Nephron progenitor cell (in vitro differentiated cells): ENCODE results near the gene ENSA.
"Not testable (repeated sequence)": the region's sequence is repeated elsewhere in the genome, so short reads cannot be mapped to it uniquely, and the experiment has no call there.

ENCODE experiments used
- DNase-seq: peaks from one replicate; pipeline ENCODE4 v3.0.0; 2021
- H3K27ac Mint-ChIP-seq: 2 replicates; pipeline ENCODE4 v1.8.0; 2021; ENCODE audit warnings: mild to moderate bottlenecking, moderate library complexity, mixed read lengths
- H3K27me3 Mint-ChIP-seq: 2 replicates; pipeline ENCODE4 v1.8.0; 2021; ENCODE audit warnings: mild to moderate bottlenecking, low read depth, mixed read lengths; ENCODE audit not compliant: poor library complexity
- H3K36me3 Mint-ChIP-seq: 2 replicates; pipeline ENCODE4 v1.8.0; 2021; ENCODE audit warnings: low read depth, mixed read lengths
- H3K4me1 Mint-ChIP-seq: 2 replicates; pipeline ENCODE4 v1.8.0; 2021; ENCODE audit warnings: mixed read lengths
- H3K4me3 Mint-ChIP-seq: 2 replicates; pipeline ENCODE4 v1.8.0; 2021; ENCODE audit warnings: mild to moderate bottlenecking, moderate library complexity, mixed read lengths
- H3K9me3 Mint-ChIP-seq: 2 replicates; pipeline ENCODE4 v1.8.0; 2021; ENCODE audit warnings: mild to moderate bottlenecking, moderate library complexity, mixed read lengths
- CTCF ChIP-seq: fragments of 200-600 bp; sonication (generic); IDR thresholded peaks from 2 replicates; pipeline ENCODE4 v1.5.0; 2021; ENCODE audit warnings: antibody characterized with exemption

Gene ENSA

DNA sequence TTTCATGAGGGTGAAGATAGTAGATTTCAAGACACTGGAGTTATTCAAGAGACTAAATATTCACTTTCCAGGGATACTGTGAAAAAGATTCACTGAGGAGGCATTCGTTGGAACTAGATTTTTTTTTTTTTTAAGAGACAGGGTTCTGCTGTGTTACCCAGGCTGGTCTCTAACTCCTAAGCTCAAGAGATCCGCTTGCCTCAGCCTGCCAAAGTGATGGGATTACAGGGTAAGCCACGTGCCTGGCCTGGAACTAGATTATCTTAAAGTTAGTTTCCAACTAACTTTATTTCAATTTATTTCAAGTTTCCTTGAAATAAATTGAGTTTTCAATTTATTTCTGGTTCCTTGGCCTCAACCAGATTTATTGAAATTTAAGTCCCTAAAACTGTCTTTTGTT is 25.7 kb downstream of the ENSA start:
- H3K27ac Mint-ChIP-seq: no peak overlapping the region

GRCh38 chr1:150602372-150602771 is 27.0 kb downstream of the ENSA start:
- not testable (repeated sequence) for H3K4me3 Mint-ChIP-seq, H3K4me1 Mint-ChIP-seq, H3K27me3 Mint-ChIP-seq, H3K9me3 Mint-ChIP-seq, DNase-seq, H3K27ac Mint-ChIP-seq
- peaks cover 43% of the 10 kb centered on the region for H3K36me3 Mint-ChIP-seq

More for the DNA sequence above, 25.7 kb downstream of the ENSA start:
- no peak for TF ChIP-seq CTCF
- no peaks in the 10 kb centered on the region for H3K9me3 Mint-ChIP-seq
- no peak for DNase-seq
- H3K36me3 Mint-ChIP-seq: peaks cover 38% of the 10 kb centered on the region
- H3K27me3 Mint-ChIP-seq: no peaks in the 10 kb centered on the region
- H3K4me1 Mint-ChIP-seq: peaks cover 8% of the 10 kb centered on the region
- no peak overlapping the region for H3K4me3 Mint-ChIP-seq

DNA sequence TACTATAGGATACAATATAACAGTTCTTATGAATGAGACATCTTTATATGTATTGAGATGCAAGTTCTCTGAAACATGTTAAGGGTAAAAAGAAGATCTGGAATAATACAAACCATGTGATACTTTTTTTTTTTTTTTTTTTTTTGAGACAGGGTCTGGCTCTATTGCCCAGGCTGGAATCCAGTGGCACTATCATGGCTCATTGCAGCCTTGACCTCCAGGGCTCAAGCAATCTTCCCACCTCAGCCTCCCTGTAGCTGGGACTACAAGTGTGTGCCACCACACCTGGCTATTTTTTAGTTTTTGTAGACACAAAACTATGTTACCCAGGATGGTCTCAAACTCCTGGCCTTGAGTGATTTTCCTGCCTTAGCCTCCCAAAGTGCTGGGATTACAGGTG is 27.9 kb downstream of the ENSA start:
- H3K9me3 Mint-ChIP-seq: no peaks in the 10 kb centered on the region
- peaks cover 44% of the 10 kb centered on the region for H3K36me3 Mint-ChIP-seq
- H3K27me3 Mint-ChIP-seq: no peaks in the 10 kb centered on the region
- TF ChIP-seq CTCF: no peak
- H3K27ac Mint-ChIP-seq: no peak overlapping the region
- no peak for DNase-seq
- H3K4me1 Mint-ChIP-seq: peaks cover 8% of the 10 kb centered on the region
- H3K4me3 Mint-ChIP-seq: no peak overlapping the region

DNA sequence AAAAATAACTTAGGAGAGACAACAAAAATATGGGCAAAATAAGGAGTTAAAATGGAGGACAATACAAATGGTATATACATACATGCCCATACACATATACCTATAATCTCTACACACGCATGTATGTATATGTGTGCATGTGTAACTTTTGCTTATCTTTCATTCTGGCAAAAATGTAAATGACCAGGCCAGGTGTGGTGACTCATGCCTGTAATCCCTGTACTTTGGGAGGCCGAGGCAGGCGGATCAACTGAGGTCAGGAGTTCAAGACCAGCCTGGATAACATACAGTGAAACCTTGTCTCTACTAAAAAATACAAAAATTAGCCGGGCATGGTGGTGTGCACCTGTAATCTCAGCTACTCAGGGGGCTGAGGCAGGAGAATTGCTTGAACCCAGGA is 31.1 kb downstream of the ENSA start:
- H3K27me3 Mint-ChIP-seq, H3K27ac Mint-ChIP-seq, H3K4me1 Mint-ChIP-seq, H3K4me3 Mint-ChIP-seq, DNase-seq: not testable (repeated sequence)
- Mint-ChIP-seq H3K36me3 (peaks cover 54% of the 10 kb centered on the region), H3K9me3 (peaks cover 10% of the 10 kb centered on the region)

GRCh38 chr1:150596976-150597375 is 32.4 kb downstream of the ENSA start:
- Mint-ChIP-seq H3K27me3 (peaks cover 4% of the 10 kb centered on the region), H3K4me3 (no peak overlapping the region), H3K9me3 (peaks cover 11% of the 10 kb centered on the region), H3K27ac (no peak overlapping the region), H3K4me1 (peaks cover 6% of the 10 kb centered on the region), H3K36me3 (peaks cover 54% of the 10 kb centered on the region)
- no peak for DNase-seq
- no peak for TF ChIP-seq CTCF

GRCh38 chr1:150596095-150596892 is 33.1 kb downstream of the ENSA start:
- DNase-seq: no peak
- H3K9me3 Mint-ChIP-seq: peaks cover 11% of the 10 kb centered on the region
- peaks cover 6% of the 10 kb centered on the region for H3K4me1 Mint-ChIP-seq
- H3K27ac Mint-ChIP-seq: no peak overlapping the region
- H3K4me3 Mint-ChIP-seq: no peak overlapping the region
- peaks cover 61% of the 10 kb centered on the region for H3K36me3 Mint-ChIP-seq
- H3K27me3 Mint-ChIP-seq: peaks cover 5% of the 10 kb centered on the region
- no peak for TF ChIP-seq CTCF

DNA sequence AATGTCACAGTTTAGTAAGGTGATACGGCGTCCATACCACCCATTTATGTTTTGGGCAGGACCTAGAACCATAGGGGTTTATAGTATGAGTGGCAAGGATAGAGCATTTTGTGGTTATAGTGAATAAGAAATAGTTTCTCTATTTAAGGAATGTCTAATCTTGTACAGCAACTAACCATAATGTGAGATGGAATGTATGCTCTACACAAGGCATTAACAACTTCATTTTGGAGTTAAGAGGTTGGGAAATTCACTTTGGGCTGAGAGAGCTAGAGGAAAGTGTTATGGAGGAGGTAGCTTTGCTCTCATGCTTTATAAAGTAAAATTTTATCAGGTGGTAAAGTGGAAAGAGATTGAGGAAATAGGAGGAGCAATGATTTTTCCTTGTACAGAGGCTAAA is 47.0 kb downstream of the ENSA start:
- no peak for DNase-seq
- no peak for TF ChIP-seq CTCF
- H3K4me3 Mint-ChIP-seq: no peak overlapping the region

GRCh38 chr1:150581962-150582361 is 47.5 kb downstream of the ENSA start:
- not testable (repeated sequence) for H3K27ac Mint-ChIP-seq, DNase-seq
- H3K4me1 Mint-ChIP-seq: peaks cover 26% of the 10 kb centered on the region

More for the DNA sequence above, 47.0 kb downstream of the ENSA start:
- Mint-ChIP-seq H3K9me3 (no peaks in the 10 kb centered on the region), H3K36me3 (peaks cover 38% of the 10 kb centered on the region), H3K27me3 (no peaks in the 10 kb centered on the region), H3K4me1 (peaks cover 21% of the 10 kb centered on the region), H3K27ac (no peak overlapping the region)

DNA sequence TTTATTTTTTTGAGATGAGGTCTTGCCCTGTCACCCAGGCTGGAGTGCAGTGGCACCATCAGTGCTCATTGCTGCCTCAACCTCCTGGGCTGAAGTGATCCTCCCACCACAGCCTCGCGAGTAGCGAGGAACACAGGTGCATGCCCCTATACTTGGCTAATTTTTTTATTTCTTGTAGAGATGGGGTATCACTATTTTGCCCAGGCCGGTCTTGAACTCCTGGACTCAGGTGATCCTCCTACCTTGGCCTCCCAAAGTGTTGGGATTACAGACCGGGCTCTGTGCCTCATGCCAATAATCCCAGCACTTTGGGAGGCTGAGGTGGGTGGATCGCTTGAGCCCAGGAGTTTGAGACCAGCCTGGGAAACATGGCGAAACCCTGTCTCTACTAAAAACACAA is 48.0 kb downstream of the ENSA start:
- H3K27me3 Mint-ChIP-seq, H3K4me3 Mint-ChIP-seq, H3K9me3 Mint-ChIP-seq, H3K27ac Mint-ChIP-seq, DNase-seq: not testable (repeated sequence)
- peaks cover 46% of the 10 kb centered on the region for H3K36me3 Mint-ChIP-seq
- H3K4me1 Mint-ChIP-seq: peaks cover 31% of the 10 kb centered on the region

More at GRCh38 chr1:150581962-150582361, 47.5 kb downstream of the ENSA start:
- peaks cover 41% of the 10 kb centered on the region for H3K36me3 Mint-ChIP-seq
- not testable (repeated sequence) for H3K27me3 Mint-ChIP-seq, H3K4me3 Mint-ChIP-seq, H3K9me3 Mint-ChIP-seq
